ENCODE results near the gene SHROOM2.

The SHROOM2 gene

GRCh38 chrX:9992061-9992460 lies 205.8 kb downstream of the SHROOM2 start:
- in situ Hi-C loops (cut with HindIII; ENCODE audit: low sequenced_read_pairs) = no loop called here

- in situ Hi-C loops (cut with HindIII; ENCODE audit: low sequenced_read_pairs) = no loop called here
Measured at GRCh38 chrX:9992724-9993123, 206.5 kb downstream of the SHROOM2 start.

GRCh38 chrX:9995855-9996339 lies 209.7 kb downstream of the SHROOM2 start:
- in situ Hi-C loops (cut with HindIII; ENCODE audit: low sequenced_read_pairs) = no loop called here

- in situ Hi-C loops (cut with HindIII; ENCODE audit: low sequenced_read_pairs) = no loop called here
Measured at GRCh38 chrX:9997041-9997440, 210.8 kb downstream of the SHROOM2 start.

GRCh38 chrX:9997524-9997923 lies 211.3 kb downstream of the SHROOM2 start:
- in situ Hi-C loops (cut with HindIII; ENCODE audit: low sequenced_read_pairs) = no loop called here

All from DLD1 (cell line).